Thyroid gland (tissue), 4 donors: ENCODE measurements around the gene NADK2. TPM values are rescaled to one million over a fixed set of nuclear protein-coding genes. Genes with fewer than 3 reads are reported as not detected.

Source experiments
- DNase-seq, 2 donors: peaks; one replicate each; pipeline ENCODE4 v3.0.0-alpha.2; 2019
- H3K27ac ChIP-seq, 3 donors: fragments of 200-600 bp; sonication (generic); 1 replicate in 2 of 3; 2 replicates in 1 of 3; pipeline ENCODE4 v1.5.1; 2016 to 2019; ENCODE audit warnings: mild to moderate bottlenecking in 1 of 3, moderate library complexity in 1 of 3
- H3K27me3 ChIP-seq: fragments of 200-600 bp; sonication (generic); one replicate; pipeline ENCODE4 v1.5.1; 2019
- H3K36me3 ChIP-seq, 2 donors: fragments of 200-600 bp; sonication (generic); one replicate each; pipeline ENCODE4 v1.5.1; 2016 to 2019
- H3K4me1 ChIP-seq, 2 donors: fragments of 200-600 bp; sonication (generic); one replicate each; pipeline ENCODE4 v1.5.1; 2017 to 2019
- H3K4me3 ChIP-seq, 3 donors: fragments of 200-600 bp; sonication (generic); replicated peaks in 1 of 3; 1 replicate in 2 of 3; 2 replicates in 1 of 3; pipeline ENCODE4 v1.5.1; 2016; ENCODE audit warnings: mild to moderate bottlenecking in 1 of 3
- H3K9me3 ChIP-seq: fragments of 200-600 bp; sonication (generic); one replicate; pipeline ENCODE4 v1.5.1; 2017
- POLR2A ChIP-seq, 2 donors: fragments of 450-650 bp; IDR thresholded peaks; one replicate each; pipeline ENCODE4 v1.6.1; 2017; ENCODE audit warnings: antibody characterized with exemption in 2 of 2, mild to moderate bottlenecking in 2 of 2, moderate library complexity in 1 of 2
- WGBS, 2 donors: methylation state at CpG; one replicate each; pipeline ENCODE4 v1.1.5; 2017; 5-methylcytosine and 5-hydroxymethylcytosine counted together
- intact Hi-C: fragments of 100-400 bp; cut with DNase I; formaldehyde crosslinking; loops from one replicate; pipeline ENCODE4 v1.15.1; 2023
- total RNA-seq, 4 donors: library from RNA; depleted of rRNA; stranded (reverse); fragments of >200 nt; gene quantifications; one replicate each; pipeline ENCODE4 v1.2.3, GENCODE V29; 2016
- TF ChIP-seq, protein P1 (sequence below), 6 experiments: fragments of 200-600 bp in 3 of 6; fragments of 450-650 bp in 3 of 6; sonication (generic) in 3 of 6; IDR thresholded peaks; one replicate each; pipeline ENCODE4 v1.5.1; 2016 to 2019; ENCODE audit warnings: antibody characterized with exemption in 6 of 6, mild to moderate bottlenecking in 2 of 6, inconsistent platforms in 1 of 6, moderate library complexity in 1 of 6

NADK2 gene
- total RNA-seq, 4 donors from 2014 or later: 28.8 to 47.2 (median 44.4) TPM

DNA sequence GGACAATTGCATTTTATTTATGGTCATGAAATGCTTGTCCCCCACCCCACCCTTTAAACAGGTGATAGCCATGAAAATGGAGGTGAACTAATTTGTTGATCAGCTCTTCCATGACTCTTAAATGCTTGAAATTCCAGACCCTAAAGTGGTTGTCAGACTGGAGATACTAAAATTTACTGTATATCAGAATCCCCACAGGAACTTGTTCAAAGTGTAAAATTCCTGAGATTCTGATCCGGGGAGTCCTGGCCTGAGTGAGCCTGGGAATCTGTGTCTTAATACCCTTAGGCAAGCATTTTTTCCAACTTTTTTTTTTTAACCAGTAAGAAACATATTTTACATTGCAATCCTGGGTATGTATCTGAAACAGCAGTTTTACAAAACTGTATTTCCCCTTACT lies 85.1 kb downstream of the NADK2 start:
- intact Hi-C loops: loop anchor here (10.0 kb wide), 1 partner anchor 78 kb away; no protein-coding TSS in a partner anchor
- peaks cover 0 to 3% of the 10 kb centered on the region in 2 donors for H3K36me3 ChIP-seq

DNA sequence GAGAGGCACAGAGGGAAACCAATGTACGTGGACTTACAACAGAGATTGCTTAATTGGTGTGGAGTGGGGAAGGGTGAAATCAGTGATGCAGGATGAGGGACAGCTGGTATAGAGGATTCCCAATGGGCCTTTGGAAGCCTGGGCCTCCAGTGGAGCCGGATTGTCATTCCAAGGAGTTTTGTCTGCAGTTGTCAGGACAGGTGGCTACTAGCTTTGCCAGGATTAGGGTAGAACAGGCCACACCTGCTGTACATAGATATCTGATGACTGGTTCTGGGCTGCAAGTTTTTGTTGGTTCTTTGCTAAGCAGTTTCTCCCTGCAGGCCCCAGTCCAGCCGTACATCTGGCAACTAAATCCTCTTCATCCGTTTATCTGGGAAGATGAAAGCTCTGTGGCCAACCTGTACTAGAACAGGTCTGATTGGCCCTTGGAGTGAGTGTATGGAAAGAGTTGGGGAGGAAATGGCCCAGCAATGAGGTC lies 85.6 kb downstream of the NADK2 start:
- 60 to 78% methylated on average over 4 of the region's 4 CpGs for WGBS, 2 donors
- intact Hi-C loops: loop anchor here (10.0 kb wide), 1 partner anchor 79 kb away; no protein-coding TSS in a partner anchor
- peaks cover 0 to 3% of the 10 kb centered on the region in 2 donors for H3K36me3 ChIP-seq

More for the DNA sequence above, 85.1 kb downstream of the NADK2 start:
- H3K27ac ChIP-seq: no peak overlapping the region
- H3K9me3 ChIP-seq: no peaks in the 10 kb centered on the region
- H3K4me3 ChIP-seq: no peak overlapping the region
- TF ChIP-seq, protein P1, sequence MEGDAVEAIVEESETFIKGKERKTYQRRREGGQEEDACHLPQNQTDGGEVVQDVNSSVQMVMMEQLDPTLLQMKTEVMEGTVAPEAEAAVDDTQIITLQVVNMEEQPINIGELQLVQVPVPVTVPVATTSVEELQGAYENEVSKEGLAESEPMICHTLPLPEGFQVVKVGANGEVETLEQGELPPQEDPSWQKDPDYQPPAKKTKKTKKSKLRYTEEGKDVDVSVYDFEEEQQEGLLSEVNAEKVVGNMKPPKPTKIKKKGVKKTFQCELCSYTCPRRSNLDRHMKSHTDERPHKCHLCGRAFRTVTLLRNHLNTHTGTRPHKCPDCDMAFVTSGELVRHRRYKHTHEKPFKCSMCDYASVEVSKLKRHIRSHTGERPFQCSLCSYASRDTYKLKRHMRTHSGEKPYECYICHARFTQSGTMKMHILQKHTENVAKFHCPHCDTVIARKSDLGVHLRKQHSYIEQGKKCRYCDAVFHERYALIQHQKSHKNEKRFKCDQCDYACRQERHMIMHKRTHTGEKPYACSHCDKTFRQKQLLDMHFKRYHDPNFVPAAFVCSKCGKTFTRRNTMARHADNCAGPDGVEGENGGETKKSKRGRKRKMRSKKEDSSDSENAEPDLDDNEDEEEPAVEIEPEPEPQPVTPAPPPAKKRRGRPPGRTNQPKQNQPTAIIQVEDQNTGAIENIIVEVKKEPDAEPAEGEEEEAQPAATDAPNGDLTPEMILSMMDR (IDR thresholded peaks at IDR 0.05): no peak
- TF ChIP-seq POLR2A (IDR thresholded peaks at IDR 0.05): no peak
- no peaks in the 10 kb centered on the region for H3K27me3 ChIP-seq
- H3K4me1 ChIP-seq: peaks cover 12% of the 10 kb centered on the region in 2 donors
- WGBS, 2 donors: 60 to 85% methylated on average over 1 of the region's 1 CpG
- DNase-seq: no peak

GRCh38 chr5:36155291-36155690 lies 86.4 kb downstream of the NADK2 start:
- Histone ChIP-seq H3K9me3 (no peaks in the 10 kb centered on the region), H3K27ac (no peak overlapping the region), H3K4me1 (peaks cover 17% of the 10 kb centered on the region in 2 donors), H3K36me3 (peaks cover 0 to 3% of the 10 kb centered on the region in 2 donors), H3K4me3 (no peak overlapping the region), H3K27me3 (no peaks in the 10 kb centered on the region)
- TF ChIP-seq, protein P1 (IDR thresholded peaks at IDR 0.05): no peak
- WGBS, 2 donors: 90% methylated on average over 7 of the region's 7 CpGs
- no peak for DNase-seq
- intact Hi-C loops: loop anchor here (10.0 kb wide), 1 partner anchor 80 kb away; no protein-coding TSS in a partner anchor

More for the DNA sequence above, 85.6 kb downstream of the NADK2 start:
- no peaks in the 10 kb centered on the region for H3K9me3 ChIP-seq
- H3K27me3 ChIP-seq: no peaks in the 10 kb centered on the region
- TF ChIP-seq, protein P1 (IDR thresholded peaks at IDR 0.05): no peak
- TF ChIP-seq POLR2A (IDR thresholded peaks at IDR 0.05): no peak
- no peak for DNase-seq
- H3K4me1 ChIP-seq: peaks cover 12% of the 10 kb centered on the region in 2 donors
- H3K4me3 ChIP-seq: no peak overlapping the region
- H3K27ac ChIP-seq: no peak overlapping the region

DNA sequence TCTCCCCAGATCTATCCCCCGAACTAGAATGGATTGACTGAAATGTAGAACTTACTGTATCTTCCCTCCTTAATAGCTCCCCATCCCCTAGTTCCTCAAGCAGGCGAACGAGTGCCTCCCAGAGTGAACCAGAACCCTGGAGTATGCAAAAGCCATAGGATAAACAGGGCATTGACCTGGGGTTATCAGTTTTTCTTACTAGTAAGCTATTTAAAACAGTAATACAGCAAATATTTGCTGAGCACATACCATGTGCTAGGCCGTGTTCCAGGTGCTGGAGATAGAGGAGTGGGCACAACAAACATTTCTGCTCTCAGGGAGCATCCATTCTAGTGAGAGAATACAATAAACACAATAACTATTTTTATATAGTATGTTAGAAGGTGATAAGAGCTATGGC lies 88.0 kb downstream of the NADK2 start:
- intact Hi-C loops: loop anchor here (10.0 kb wide), 1 partner anchor 81 kb away; no protein-coding TSS in a partner anchor
- H3K4me3 ChIP-seq: no peak overlapping the region
- 91 to 95% methylated on average over 4 of the region's 4 CpGs for WGBS, 2 donors

DNA sequence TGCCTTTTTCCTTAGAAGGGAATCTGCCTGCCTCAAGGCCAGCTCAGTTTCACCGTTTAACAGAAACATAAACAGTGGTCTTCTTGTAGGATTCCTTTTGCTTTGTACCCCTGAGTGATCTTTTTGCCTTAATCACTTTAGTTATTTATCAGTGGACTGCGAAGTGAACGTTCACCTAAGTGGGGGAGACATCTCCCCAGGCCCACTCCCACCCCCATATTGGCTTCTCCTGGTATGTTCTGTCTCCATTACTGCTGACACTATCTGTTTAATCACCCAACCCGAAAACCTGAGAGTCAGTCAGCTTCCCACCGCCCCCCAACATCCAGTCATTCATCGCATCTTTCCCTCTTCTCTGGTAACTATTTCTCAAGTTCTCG lies 88.4 kb downstream of the NADK2 start:
- Histone ChIP-seq H3K27me3 (no peaks in the 10 kb centered on the region), H3K36me3 (peaks cover 0 to 3% of the 10 kb centered on the region in 2 donors), H3K9me3 (no peaks in the 10 kb centered on the region), H3K27ac (no peak overlapping the region), H3K4me3 (no peak overlapping the region), H3K4me1 (peaks cover 18 to 24% of the 10 kb centered on the region in 2 donors)
- no peak for TF ChIP-seq POLR2A (IDR thresholded peaks at IDR 0.05)
- TF ChIP-seq, protein P1 (IDR thresholded peaks at IDR 0.05): no peak
- no peak for DNase-seq
- WGBS, 2 donors: 72 to 77% methylated on average over 7 of the region's 7 CpGs
- intact Hi-C loops: loop anchor here (10.0 kb wide), 1 partner anchor 82 kb away; no protein-coding TSS in a partner anchor

More for the DNA sequence above, 88.0 kb downstream of the NADK2 start:
- Histone ChIP-seq H3K9me3 (no peaks in the 10 kb centered on the region), H3K27ac (no peak overlapping the region), H3K27me3 (no peaks in the 10 kb centered on the region), H3K36me3 (peaks cover 0 to 3% of the 10 kb centered on the region in 2 donors), H3K4me1 (peaks cover 18 to 24% of the 10 kb centered on the region in 2 donors)
- no peak for DNase-seq
- TF ChIP-seq, protein P1 (IDR thresholded peaks at IDR 0.05): no peak
- no peak for TF ChIP-seq POLR2A (IDR thresholded peaks at IDR 0.05)
